Endothelial cell of umbilical vein (primary cell): ENCODE measurements around the gene ZBED4. TPM values are rescaled to one million over a fixed set of nuclear protein-coding genes. Genes with fewer than 3 reads are reported as not detected.
A peak's percentile ranks its signal among the peaks of the same experiment; 100 is the strongest.

ENCODE experiments used
- BruUV-seq: library from RNA; stranded (reverse); fragments of 400-500 nt; replicated peaks from 2 replicates; lab custom pipeline; 2021; lab: Mats Ljungman, UMichigan
- CTCF ChIA-PET: fragments of 300-600, 350-600 bp; sonication (Branson Sonifier 250); formaldehyde crosslinking; loops from one replicate; lab custom pipeline; 2021; ENCODE audit warnings: antibody characterized with exemption, inconsistent platforms; lab: Charles Lee
- POLR2A ChIA-PET: fragments of 300-600, 350-600 bp; sonication (Branson Sonifier 250); formaldehyde crosslinking; loops from one replicate; lab custom pipeline; 2021; ENCODE audit warnings: antibody characterized with exemption, inconsistent platforms; lab: Charles Lee
- DNase-seq: peaks from one replicate; pipeline ENCODE4 v3.0.0-alpha.2; 2011; ENCODE audit warnings: low read depth, low spot score
- FAIRE-seq: peaks from 2 replicates; lab custom pipeline; 2011; peaks lifted over from hg19 to GRCh38; lab: Jason Lieb, UNC
- H2AFZ ChIP-seq: 2 replicates; pipeline ENCODE4 v1.6.0; 2012; ENCODE audit warnings: low read depth, low read length, control low read depth, inconsistent platforms
- H3K27ac ChIP-seq: 2 replicates; pipeline ENCODE4 v1.5.1; 2011; ENCODE audit warnings: low read depth, mild to moderate bottlenecking, control low read depth, low read length, moderate library complexity; ENCODE audit not compliant: insufficient read depth
- H3K27me3 ChIP-seq, 2 experiments: 2 replicates each; pipeline versions ENCODE4 v1.6.0 to v1.6.1; 2011; ENCODE audit warnings: low read length in 2 of 2, mixed read lengths in 1 of 2; ENCODE audit not compliant: control insufficient read depth in 2 of 2, insufficient read depth in 2 of 2
- H3K36me3 ChIP-seq, 2 experiments: 2 replicates in 1 of 2; 3 replicates in 1 of 2; pipeline ENCODE4 v1.5.1; 2011; ENCODE audit warnings: low read length in 2 of 2, mild to moderate bottlenecking in 1 of 2, moderate library complexity in 1 of 2; ENCODE audit not compliant: control insufficient read depth in 2 of 2, insufficient read depth in 2 of 2; ENCODE audit errors: extremely low read depth in 1 of 2
- H3K4me1 ChIP-seq: 3 replicates; pipeline ENCODE4 v1.5.1; 2011; ENCODE audit warnings: mild to moderate bottlenecking, low read length; ENCODE audit not compliant: control insufficient read depth, insufficient read depth; ENCODE audit errors: extremely low read depth
- H3K4me2 ChIP-seq: 2 replicates; pipeline ENCODE4 v1.6.1; 2011; ENCODE audit warnings: low read length, control low read depth, mixed read lengths; ENCODE audit not compliant: insufficient read depth
- H3K4me3 ChIP-seq, 3 experiments: fragments of 200-600 bp in 1 of 3; sonication (generic), shearing (Covaris generic) in 1 of 3; replicated peaks in 1 of 3; 2 replicates each; pipeline ENCODE4 v1.5.1; 2011 to 2016; ENCODE audit warnings: control low read depth in 3 of 3, low read length in 3 of 3, mild to moderate bottlenecking in 2 of 3, inconsistent platforms in 1 of 3, low read depth in 1 of 3, moderate library complexity in 1 of 3; ENCODE audit not compliant: insufficient read depth in 1 of 3
- H3K79me2 ChIP-seq: 2 replicates; pipeline ENCODE4 v1.6.0; 2012; ENCODE audit warnings: low read length, inconsistent platforms; ENCODE audit not compliant: control insufficient read depth, insufficient read depth
- H3K9ac ChIP-seq: replicated peaks from 2 replicates; pipeline ENCODE3; 2011; ENCODE audit warnings: low read length, control low read depth; ENCODE audit not compliant: insufficient read depth; ENCODE audit errors: extremely low read depth
- H3K9me1 ChIP-seq: replicated peaks from 3 replicates; pipeline ENCODE4 v1.6.0; 2011; ENCODE audit warnings: mild to moderate bottlenecking, low read length; ENCODE audit not compliant: control insufficient read depth, insufficient read depth; ENCODE audit errors: extremely low read depth
- H3K9me3 ChIP-seq: replicated peaks from 2 replicates; pipeline ENCODE4 v1.5.1; 2012; ENCODE audit warnings: low read length, inconsistent platforms; ENCODE audit not compliant: control insufficient read depth, insufficient read depth
- H4K20me1 ChIP-seq: replicated peaks from 2 replicates; pipeline ENCODE3; 2011; ENCODE audit warnings: mild to moderate bottlenecking, low read length; ENCODE audit not compliant: control insufficient read depth, insufficient read depth; ENCODE audit errors: extremely low read depth
- CTCF ChIP-seq, 2 donors: IDR thresholded peaks; 1 replicate in 1 of 2; 2 replicates in 1 of 2; pipeline ENCODE4 v1.5.1; 2011; ENCODE audit warnings: low read length in 2 of 2, mild to moderate bottlenecking in 2 of 2, moderate library complexity in 2 of 2, control low read depth in 1 of 2, inconsistent platforms in 1 of 2, low read depth in 1 of 2; ENCODE audit not compliant: insufficient read depth in 1 of 2; ENCODE audit errors: extremely low read depth in 1 of 2
- EZH2 ChIP-seq: IDR thresholded peaks from 2 replicates; pipeline ENCODE4 v1.6.1; 2012; ENCODE audit warnings: borderline replicate concordance, low read depth, mild to moderate bottlenecking, moderate library complexity, low read length, inconsistent platforms; ENCODE audit not compliant: severe bottlenecking
- FOS ChIP-seq: IDR thresholded peaks from 2 replicates; pipeline ENCODE4 v1.6.1; 2011; ENCODE audit warnings: mild to moderate bottlenecking, low read length, moderate library complexity, borderline replicate concordance; ENCODE audit not compliant: insufficient read depth
- MAX ChIP-seq: IDR thresholded peaks from 2 replicates; pipeline ENCODE4 v1.6.1; 2011; ENCODE audit not compliant: insufficient read depth, insufficient read length
- POLR2A ChIP-seq: IDR thresholded peaks from 2 replicates; pipeline ENCODE4 v1.6.1; 2012; ENCODE audit warnings: low read depth, mild to moderate bottlenecking, control low read depth, low read length
- dilution Hi-C: fragments of 300-500 bp; cut with MboI; formaldehyde crosslinking; loops from one replicate; pipeline ENCODE4 v1.15.0; 2019; ENCODE audit warnings: low sequenced_read_pairs; ENCODE audit not compliant: extremely low pct_ligation_motif_present
- intact Hi-C: fragments of 100-400 bp; cut with micrococcal nuclease; formaldehyde crosslinking; loops from one replicate; pipeline ENCODE4 v1.10.0; 2022
- polyA plus RNA-seq, 4 experiments: library from polyadenylated mRNA; depleted of rRNA in 3 of 4; stranded (reverse) in 3 of 4; unstranded in 1 of 4; fragments of >200 nt; gene quantifications; 2 replicates each; pipeline versions ENCODE4 v1.2.1 to v1.2.3, GENCODE V29; 2011 to 2012; ENCODE audit warnings: missing spikeins in 1 of 4
- total RNA-seq: library from RNA; stranded (reverse); gene quantifications from 2 replicates; pipeline ENCODE4 v1.2.3, GENCODE V29; 2021

The ZBED4 gene
- total and polyA plus RNA-seq, 2 donors (not counting 3 experiments of a cell fraction or from before 2014, with no cell fraction given) = 8.6 to 18.2 TPM

DNA sequence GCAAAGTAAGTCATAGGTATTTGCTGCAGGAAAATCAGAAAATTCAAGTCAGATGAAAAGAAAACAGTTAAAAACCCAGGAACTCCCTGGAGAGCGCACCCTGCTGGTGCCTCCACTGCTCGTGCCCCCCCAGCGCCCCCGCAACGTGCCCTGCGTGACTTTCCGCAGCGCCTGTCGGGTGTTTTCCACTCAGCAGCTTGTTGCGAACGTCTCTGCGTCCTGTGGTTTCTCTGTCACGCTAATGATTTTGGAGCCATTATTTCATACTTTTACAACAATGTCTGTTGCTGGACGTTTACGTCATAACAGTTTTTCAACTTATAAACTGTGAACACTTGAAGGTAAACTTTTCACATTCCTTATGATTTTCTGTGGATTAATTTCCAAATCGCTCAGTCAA is 69.8 kb downstream of the ZBED4 start:
- no TSS peak for BruUV-seq
- H3K4me2 ChIP-seq = no peak overlapping the region
- no peak overlapping the region for H3K4me3 ChIP-seq
- H3K9me3 ChIP-seq = no peaks in the 10 kb centered on the region
- dilution Hi-C loops = no loop called here
- peaks cover 4% of the 10 kb centered on the region for H3K79me2 ChIP-seq
- DNase-seq (no peak), FAIRE-seq (no peak)
- TF ChIP-seq CTCF (IDR thresholded peaks at IDR 0.05; ENCODE audit: extremely low read depth in 1 of 2, insufficient read depth in 1 of 2, low read depth in 1 of 2, low read length in 2 of 2) (peak in 1 of 2 donors; percentile 6), POLR2A (no peak)
- no peaks in the 10 kb centered on the region for H3K27me3 ChIP-seq
- no peak overlapping the region for H2AFZ ChIP-seq
- H3K9me1 ChIP-seq = no peaks in the 10 kb centered on the region
- H3K36me3 ChIP-seq = peaks cover 2 to 8% of the 10 kb centered on the region in 2 experiments
- POLR2A ChIA-PET = no interaction called here
- H3K9ac ChIP-seq = no peak overlapping the region
- intact Hi-C loops = no loop called here
- H4K20me1 ChIP-seq = no peaks in the 10 kb centered on the region
- peaks cover 9% of the 10 kb centered on the region for H3K4me1 ChIP-seq
- CTCF ChIA-PET = no interaction called here
- no peak overlapping the region for H3K27ac ChIP-seq

GRCh38 chr22:49924113-49924833 is 70.6 kb downstream of the ZBED4 start:
- ChIA-PET POLR2A (no interaction called here), CTCF (interaction anchor here (2.3 kb wide), 1 partner anchor 106 kb away, joined by 12 read pairs; no protein-coding TSS in a partner anchor)
- Histone ChIP-seq H3K27me3 (no peaks in the 10 kb centered on the region), H3K4me1 (peaks cover 3% of the 10 kb centered on the region), H3K79me2 (no peaks in the 10 kb centered on the region), H3K27ac (no peak overlapping the region), H3K4me2 (no peak overlapping the region), H3K4me3 (no peak overlapping the region), H3K9me1 (no peaks in the 10 kb centered on the region), H2AFZ (no peak overlapping the region), H3K9ac (no peak overlapping the region), H3K36me3 (peaks cover 2 to 8% of the 10 kb centered on the region in 2 experiments), H4K20me1 (no peaks in the 10 kb centered on the region), H3K9me3 (no peaks in the 10 kb centered on the region)
- DNase-seq (no peak), FAIRE-seq (no peak)
- intact Hi-C loops (no loop called here), dilution Hi-C loops (no loop called here)
- no peak for TF ChIP-seq CTCF (IDR thresholded peaks at IDR 0.05; ENCODE audit: extremely low read depth in 1 of 2, insufficient read depth in 1 of 2, low read depth in 1 of 2, low read length in 2 of 2)
- no peak for TF ChIP-seq FOS
- TF ChIP-seq EZH2 = no peak
- no peak for TF ChIP-seq MAX
- BruUV-seq = no TSS peak
